ENCODE results near the gene TIMM17B.

DNA sequence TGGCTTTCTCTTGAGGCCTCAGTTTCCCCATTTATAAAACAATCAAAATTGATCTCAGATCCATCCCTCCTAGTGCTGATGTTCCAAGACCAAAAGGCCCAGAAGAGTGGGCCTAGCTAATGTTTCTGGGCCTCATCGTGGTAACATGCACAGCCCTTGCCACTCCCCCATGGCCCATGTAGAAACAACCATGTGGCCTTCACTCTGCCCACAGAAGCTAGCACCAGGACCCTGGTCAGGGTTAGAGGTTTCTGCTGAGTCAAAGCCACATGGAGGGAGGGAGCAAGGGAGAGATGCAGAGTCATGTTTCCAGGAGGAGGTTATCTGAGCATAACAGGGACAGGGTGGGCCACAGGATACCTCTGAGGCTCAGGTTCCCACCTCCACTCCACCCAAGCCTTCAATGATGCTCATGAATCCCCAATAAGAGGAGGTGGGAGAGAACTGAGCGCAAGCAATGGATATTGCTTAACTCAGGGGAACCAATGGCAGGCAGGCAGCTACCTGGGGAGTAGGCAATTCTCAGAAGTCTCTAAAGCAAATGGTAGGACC is 42.9 kb upstream of the TIMM17B start:
- TF ChIP-seq POLR2A (IDR thresholded peaks at IDR 0.05; ENCODE audit: low read depth, low read length): no peak
- TF ChIP-seq POLR2AphosphoS5 (IDR thresholded peaks at IDR 0.05; ENCODE audit: low read depth, low read length): no peak
- no peak for TF ChIP-seq TAF1 (IDR thresholded peaks at IDR 0.05; ENCODE audit: low read depth, low read length)
- TF ChIP-seq SPI1 (IDR thresholded peaks at IDR 0.05; ENCODE audit: low read depth, low read length): no peak

Measured in GM12891 (cell line).